B cell (primary cell): ENCODE measurements around the gene GPHN. TPM values are rescaled to one million over a fixed set of nuclear protein-coding genes. Genes with fewer than 3 reads are reported as not detected.

Experiments
- ATAC-seq: fragments of 200-7000 bp; cut with Tn5 transposase; one replicate; pipeline ENCODE4 v1.10.0; 2021; ENCODE audit warnings: low read depth, mild to moderate bottlenecking, moderate number of reproducible peaks, moderate library complexity
- CTCF ChIA-PET: fragments of 350-600 bp; sonication (Branson Sonifier 250); formaldehyde crosslinking; loops from one replicate; lab custom pipeline; 2021; ENCODE audit warnings: antibody characterized with exemption, inconsistent platforms; lab: Charles Lee
- POLR2A ChIA-PET: fragments of 350-600 bp; sonication (Branson Sonifier 250); formaldehyde crosslinking; loops from one replicate; lab custom pipeline; 2021; ENCODE audit warnings: antibody characterized with exemption; lab: Charles Lee
- DNase-seq: peaks from one replicate; pipeline ENCODE4 v3.0.0; 2013
- H2AFZ ChIP-seq: 2 replicates; pipeline ENCODE4 v1.6.1; 2012; ENCODE audit warnings: mild to moderate bottlenecking, low read depth, low read length; ENCODE audit not compliant: insufficient read depth, poor library complexity, severe bottlenecking
- H3K27ac ChIP-seq, 2 donors: 1 replicate in 1 of 2; 2 replicates in 1 of 2; pipeline ENCODE4 v1.5.1; 2012 to 2013; ENCODE audit warnings: low read length in 2 of 2, mild to moderate bottlenecking in 2 of 2, moderate library complexity in 1 of 2
- H3K27me3 ChIP-seq, 4 experiments: fragments of 200-600 bp in 1 of 4; sonication (generic) in 1 of 4; replicated peaks in 1 of 4; 1 replicate in 2 of 4; 2 replicates in 2 of 4; pipeline versions ENCODE4 v1.6.1 to v1.7.0; 2013 to 2016; ENCODE audit warnings: low read length in 3 of 4, mild to moderate bottlenecking in 2 of 4, mixed read lengths in 1 of 4, moderate library complexity in 1 of 4; ENCODE audit not compliant: insufficient read depth in 4 of 4, control insufficient read depth in 3 of 4; ENCODE audit errors: control extremely low read depth in 1 of 4
- H3K36me3 ChIP-seq, 2 experiments: replicated peaks in 1 of 2; 1 replicate in 1 of 2; 2 replicates in 1 of 2; pipeline versions ENCODE4 v1.6.1 to v1.7.1; 2013; ENCODE audit warnings: low read length in 1 of 2; ENCODE audit not compliant: insufficient read depth in 2 of 2, control insufficient read depth in 1 of 2; ENCODE audit errors: control extremely low read depth in 1 of 2, extremely low read depth in 1 of 2
- H3K4me1 ChIP-seq, 2 donors: fragments of 200-600 bp in 1 of 2; sonication (generic) in 1 of 2; 1 replicate in 1 of 2; 2 replicates in 1 of 2; pipeline versions ENCODE4 v1.5.1 to v1.6.1; 2013 to 2017; ENCODE audit warnings: low read length in 2 of 2; ENCODE audit not compliant: control insufficient read depth in 2 of 2, insufficient read depth in 2 of 2
- H3K4me2 ChIP-seq: replicated peaks from 2 replicates; pipeline ENCODE3; 2012; ENCODE audit warnings: mild to moderate bottlenecking, low read depth, low read length; ENCODE audit not compliant: poor library complexity, severe bottlenecking
- H3K4me3 ChIP-seq, 5 experiments: fragments of 200-600 bp in 1 of 5; sonication (generic) in 1 of 5; 1 replicate in 3 of 5; 2 replicates in 2 of 5; pipeline versions ENCODE4 v1.5.1 to v1.7.0; 2011 to 2016; ENCODE audit warnings: low read length in 4 of 5, mild to moderate bottlenecking in 4 of 5, low read depth in 2 of 5, control low read depth in 1 of 5, moderate library complexity in 1 of 5; ENCODE audit not compliant: insufficient read depth in 1 of 5; ENCODE audit errors: control extremely low read depth in 1 of 5, extremely low read depth in 1 of 5
- H3K79me2 ChIP-seq: fragments of 200-600 bp; sonication (generic); one replicate; pipeline ENCODE4 v1.6.0; 2016; ENCODE audit warnings: low read length; ENCODE audit not compliant: control insufficient read depth, insufficient read depth
- H3K9ac ChIP-seq: fragments of 200-600 bp; sonication (generic); 2 replicates; pipeline ENCODE4 v1.6.1; 2017; ENCODE audit warnings: mild to moderate bottlenecking, low read length, moderate library complexity
- H3K9me3 ChIP-seq, 3 donors: one replicate each; pipeline versions ENCODE4 v1.6.1 to v1.7.1; 2013; ENCODE audit warnings: low read length in 2 of 3; ENCODE audit not compliant: control insufficient read depth in 2 of 3, insufficient read depth in 1 of 3; ENCODE audit errors: control extremely low read depth in 1 of 3
- H4K20me1 ChIP-seq: 2 replicates; pipeline ENCODE4 v1.6.0; 2012; ENCODE audit warnings: mild to moderate bottlenecking, low read length; ENCODE audit not compliant: insufficient read depth, control insufficient read depth, poor library complexity, severe bottlenecking
- H3K27ac Mint-ChIP-seq: one replicate; pipeline ENCODE4 v1.8.0; 2021; ENCODE audit warnings: mixed read lengths
- H3K27me3 Mint-ChIP-seq: one replicate; pipeline ENCODE4 v1.8.0; 2021; ENCODE audit warnings: mixed read lengths
- H3K4me1 Mint-ChIP-seq: one replicate; pipeline ENCODE4 v1.8.0; 2021; ENCODE audit warnings: mixed read lengths
- H3K4me3 Mint-ChIP-seq: one replicate; pipeline ENCODE4 v1.8.0; 2021; ENCODE audit warnings: mixed read lengths
- H3K9me3 Mint-ChIP-seq: one replicate; pipeline ENCODE4 v1.8.0; 2022; ENCODE audit warnings: mixed read lengths; ENCODE audit not compliant: insufficient read depth
- EZH2 ChIP-seq: IDR thresholded peaks from 2 replicates; pipeline ENCODE4 v1.6.1; 2012; ENCODE audit warnings: borderline replicate concordance, low read depth, mild to moderate bottlenecking, moderate library complexity, low read length; ENCODE audit not compliant: insufficient read depth, poor library complexity, severe bottlenecking
- WGBS: methylation state at CpG from one replicate; pipeline ENCODE4 v1.1.5; 2013; ENCODE audit warnings: missing lambda C conversion rate; ENCODE audit not compliant: insufficient coverage; 5-methylcytosine and 5-hydroxymethylcytosine counted together
- intact Hi-C: fragments of 100-400 bp; cut with micrococcal nuclease; formaldehyde crosslinking; loops from one replicate; pipeline ENCODE4 v1.10.0; 2022
- polyA plus RNA-seq: library from polyadenylated mRNA; depleted of rRNA; stranded (reverse); fragments of >200 nt; gene quantifications from 2 replicates; pipeline ENCODE4 v1.2.3, GENCODE V29; 2012
- total RNA-seq, 2 donors: library from RNA; stranded (reverse); fragments of 120-200 nt in 1 of 2; gene quantifications; 1 replicate in 1 of 2; 2 replicates in 1 of 2; pipeline versions ENCODE4 v1.2.3 to v1.2.4, GENCODE V29; 2013 to 2022
- TF ChIP-seq, protein P1 (sequence below): fragments of 200-600 bp; IDR thresholded peaks from one replicate; pipeline ENCODE4 v1.8.0; 2022; ENCODE audit warnings: antibody characterized with exemption, mild to moderate bottlenecking

Gene GPHN
- total and polyA plus RNA-seq, 2 donors (not counting 1 experiment from before 2014, with no cell fraction given): 3.4 to 18.0 TPM

DNA sequence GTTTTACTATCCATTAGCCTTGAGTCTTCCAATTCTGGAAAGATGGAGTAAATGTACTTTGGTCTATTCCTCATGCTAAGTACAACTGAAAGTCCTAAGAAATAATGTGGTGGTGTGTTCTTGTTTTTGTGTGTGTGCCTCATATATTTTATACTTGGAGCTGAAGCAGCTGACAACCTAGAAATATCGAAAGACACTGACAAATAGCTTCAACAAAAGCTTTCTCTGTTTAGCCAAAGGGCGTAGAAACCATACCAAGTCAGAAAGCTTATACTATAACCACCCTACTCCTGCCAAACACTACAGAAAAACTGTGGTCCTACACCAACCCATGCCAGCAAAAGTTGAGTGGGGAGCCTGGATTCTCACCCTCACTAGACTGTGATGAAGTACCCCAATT is 188.4 kb downstream of the GPHN start:
- DNase-seq: no peak
- Histone ChIP-seq H3K27me3 (no peaks in the 10 kb centered on the region), H3K79me2 (no peaks in the 10 kb centered on the region), H3K4me1 (no peaks in the 10 kb centered on the region), H3K9me3 (peaks cover 0 to 3% (median 0%) of the 10 kb centered on the region in 3 donors), H3K9ac (no peak overlapping the region), H2AFZ (no peak overlapping the region), H3K36me3 (no peaks in the 10 kb centered on the region), H4K20me1 (no peaks in the 10 kb centered on the region), H3K27ac (no peak overlapping the region), H3K4me2 (no peak overlapping the region), H3K4me3 (no peak overlapping the region)
- no peak for TF ChIP-seq EZH2
- TF ChIP-seq, protein P1, sequence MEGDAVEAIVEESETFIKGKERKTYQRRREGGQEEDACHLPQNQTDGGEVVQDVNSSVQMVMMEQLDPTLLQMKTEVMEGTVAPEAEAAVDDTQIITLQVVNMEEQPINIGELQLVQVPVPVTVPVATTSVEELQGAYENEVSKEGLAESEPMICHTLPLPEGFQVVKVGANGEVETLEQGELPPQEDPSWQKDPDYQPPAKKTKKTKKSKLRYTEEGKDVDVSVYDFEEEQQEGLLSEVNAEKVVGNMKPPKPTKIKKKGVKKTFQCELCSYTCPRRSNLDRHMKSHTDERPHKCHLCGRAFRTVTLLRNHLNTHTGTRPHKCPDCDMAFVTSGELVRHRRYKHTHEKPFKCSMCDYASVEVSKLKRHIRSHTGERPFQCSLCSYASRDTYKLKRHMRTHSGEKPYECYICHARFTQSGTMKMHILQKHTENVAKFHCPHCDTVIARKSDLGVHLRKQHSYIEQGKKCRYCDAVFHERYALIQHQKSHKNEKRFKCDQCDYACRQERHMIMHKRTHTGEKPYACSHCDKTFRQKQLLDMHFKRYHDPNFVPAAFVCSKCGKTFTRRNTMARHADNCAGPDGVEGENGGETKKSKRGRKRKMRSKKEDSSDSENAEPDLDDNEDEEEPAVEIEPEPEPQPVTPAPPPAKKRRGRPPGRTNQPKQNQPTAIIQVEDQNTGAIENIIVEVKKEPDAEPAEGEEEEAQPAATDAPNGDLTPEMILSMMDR: no peak
- ChIA-PET POLR2A (no interaction called here), CTCF (no interaction called here)
- 100% methylated on average over 1 of the region's 2 CpGs for WGBS
- peaks cover 2% of the 10 kb centered on the region for H3K9me3 Mint-ChIP-seq
- ATAC-seq: no peak
- H3K27me3 Mint-ChIP-seq: no peaks in the 10 kb centered on the region
- no peak overlapping the region for H3K27ac Mint-ChIP-seq
- H3K4me1 Mint-ChIP-seq: no peaks in the 10 kb centered on the region
- intact Hi-C loops: no loop called here
- no peak overlapping the region for H3K4me3 Mint-ChIP-seq

DNA sequence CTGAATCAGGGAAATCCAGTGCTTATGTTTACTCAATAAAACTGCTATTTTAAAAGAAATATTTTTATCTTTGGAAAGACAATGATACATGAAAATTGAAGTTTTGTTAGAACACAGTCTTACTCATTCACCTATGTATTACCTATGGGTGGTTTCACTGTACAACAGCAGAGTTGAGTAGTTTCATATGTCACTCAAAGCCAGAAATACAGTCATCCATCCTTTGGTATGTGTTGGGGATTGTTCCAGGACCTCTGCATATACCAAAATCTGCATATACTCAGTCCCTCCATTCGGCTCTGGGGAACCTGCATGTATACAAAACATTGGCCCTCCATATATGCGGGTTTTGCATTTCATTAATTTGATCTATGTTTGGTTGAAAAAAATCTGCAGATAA is 190.6 kb downstream of the GPHN start:
- ChIA-PET POLR2A (no interaction called here), CTCF (no interaction called here)
- TF ChIP-seq, protein P1: no peak
- Histone ChIP-seq H3K27ac (no peak overlapping the region), H3K9me3 (peaks cover 0 to 9% (median 0%) of the 10 kb centered on the region in 3 donors), H3K4me1 (no peaks in the 10 kb centered on the region), H3K9ac (no peak overlapping the region), H3K27me3 (no peaks in the 10 kb centered on the region), H3K36me3 (no peaks in the 10 kb centered on the region), H3K79me2 (no peaks in the 10 kb centered on the region), H2AFZ (no peak overlapping the region), H3K4me2 (no peak overlapping the region), H4K20me1 (no peaks in the 10 kb centered on the region), H3K4me3 (no peak overlapping the region)
- no peak for DNase-seq
- WGBS: no CpG with 5 or more reads among the region's 2 CpGs
- H3K4me3 Mint-ChIP-seq: no peak overlapping the region
- intact Hi-C loops: no loop called here
- no peak overlapping the region for H3K27ac Mint-ChIP-seq
- no peak for ATAC-seq
- no peaks in the 10 kb centered on the region for H3K4me1 Mint-ChIP-seq
- H3K27me3 Mint-ChIP-seq: no peaks in the 10 kb centered on the region
- peaks cover 2% of the 10 kb centered on the region for H3K9me3 Mint-ChIP-seq
